ENCODE data around the gene CHMP5. TPM values are rescaled to one million over a fixed set of nuclear protein-coding genes. Genes with fewer than 3 reads are reported as not detected.
A peak's percentile ranks its signal among the peaks of the same experiment; 100 is the strongest.

Gene CHMP5
- total RNA-seq, 2 experiments from 2014 or later, result 31.2 to 50.1 TPM

GRCh38 chr9:33249087-33249658 lies 15.7 kb upstream of the CHMP5 start:
- Histone ChIP-seq H3K79me2 (ENCODE audit: insufficient read depth, low read depth, low read length) (no peaks in the 10 kb centered on the region), H3K4me3 (ENCODE audit: low read depth, low read length, poor library complexity, severe bottlenecking) (peak overlapping the region; percentile 20), H3K36me3 (ENCODE audit: insufficient read depth, low read length) (peaks cover 21% of the 10 kb centered on the region), H3K27ac (ENCODE audit: low read depth, low read length, poor library complexity, severe bottlenecking) (peak overlapping the region; percentile 75), H4K20me1 (ENCODE audit: insufficient read depth, low read length) (no peaks in the 10 kb centered on the region), H3K4me2 (ENCODE audit: low read length) (peak overlapping the region; percentile 60), H3K4me1 (ENCODE audit: insufficient read depth, low read length, poor library complexity, severe bottlenecking) (peaks cover 24% of the 10 kb centered on the region), H3K9me3 (ENCODE audit: low read length) (no peaks in the 10 kb centered on the region), H3K9me2 (ENCODE audit: insufficient read depth, low read length) (no peaks in the 10 kb centered on the region), H2AFZ (ENCODE audit: low read length) (peak overlapping the region; percentile 41; the same call in 1 of the 2 replicates)
- DNase-seq (ENCODE audit: low spot score), result peak; percentile 74
- no peak for TF ChIP-seq EZH2phosphoT487 (IDR thresholded peaks at IDR 0.05; ENCODE audit: borderline replicate concordance, low read depth, low read length)
- peak; percentile 43; the same call in 1 of the 2 replicates for TF ChIP-seq CTCF (conservative IDR thresholded peaks at IDR 0.05; ENCODE audit: low read length)
- intact Hi-C loops (cut with micrococcal nuclease; ENCODE audit: unreplicated experiment), result no loop called here
- ChIA-PET CTCF (ENCODE audit: unreplicated experiment) (interaction anchor here (0.6 to 0.8 kb wide), 2 partner anchors 14 to 18 kb away, joined by 3 to 4 read pairs; no protein-coding TSS in a partner anchor), POLR2A (interaction anchor here (0.6 to 1.5 kb wide), 7 partner anchors 8 to 580 kb away, joined by 3 to 6 read pairs (median 4); partner anchors contain the start of genes SMU1 and SPINK4)
- BruUV-seq (replicated peaks), result no TSS peak

DNA sequence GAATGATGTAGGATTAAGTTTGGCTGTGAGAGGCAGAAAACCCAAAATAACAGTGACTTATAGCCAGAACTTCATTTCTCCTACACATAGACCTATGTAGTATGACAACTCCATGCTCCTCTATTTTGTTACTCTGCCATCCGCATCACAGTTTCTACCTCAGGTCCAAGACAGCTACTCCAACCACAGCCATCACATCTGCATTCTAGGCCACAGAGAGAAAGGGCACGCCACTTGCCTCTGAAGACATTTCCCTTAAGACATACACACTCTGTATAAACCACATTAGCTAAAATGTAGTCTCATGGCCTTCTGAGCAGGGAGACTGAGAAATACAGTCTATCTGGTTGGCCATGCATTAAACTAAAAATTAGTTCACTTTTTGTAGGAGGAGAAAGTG lies 14.9 kb upstream of the CHMP5 start:
- BruUV-seq (replicated peaks), result no TSS peak
- Histone ChIP-seq H3K4me2 (ENCODE audit: low read length) (peak overlapping the region; percentile 60), H3K79me2 (ENCODE audit: insufficient read depth, low read depth, low read length) (no peaks in the 10 kb centered on the region), H3K9me2 (ENCODE audit: insufficient read depth, low read length) (no peaks in the 10 kb centered on the region), H4K20me1 (ENCODE audit: insufficient read depth, low read length) (no peaks in the 10 kb centered on the region), H3K9me3 (ENCODE audit: low read length) (no peaks in the 10 kb centered on the region), H3K36me3 (ENCODE audit: insufficient read depth, low read length) (peaks cover 29% of the 10 kb centered on the region), H2AFZ (ENCODE audit: low read length) (peak overlapping the region; percentile 41; the same call in 1 of the 2 replicates), H3K4me1 (ENCODE audit: insufficient read depth, low read length, poor library complexity, severe bottlenecking) (peaks cover 24% of the 10 kb centered on the region), H3K4me3 (ENCODE audit: low read depth, low read length, poor library complexity, severe bottlenecking) (peak overlapping the region; percentile 20), H3K27ac (ENCODE audit: low read depth, low read length, poor library complexity, severe bottlenecking) (peak overlapping the region; percentile 75)
- DNase-seq (ENCODE audit: low spot score), result no peak
- no peak for TF ChIP-seq CTCF (conservative IDR thresholded peaks at IDR 0.05; ENCODE audit: low read length)
- no peak for TF ChIP-seq EZH2phosphoT487 (IDR thresholded peaks at IDR 0.05; ENCODE audit: borderline replicate concordance, low read depth, low read length)
- POLR2A ChIA-PET, result no interaction called here
- CTCF ChIA-PET (ENCODE audit: unreplicated experiment), result no interaction called here
- intact Hi-C loops (cut with micrococcal nuclease; ENCODE audit: unreplicated experiment), result no loop called here

GRCh38 chr9:33250458-33250995 lies 14.3 kb upstream of the CHMP5 start:
- H3K4me2 ChIP-seq (ENCODE audit: low read length), result peak overlapping the region; percentile 60; the same call in 1 of the 2 replicates
- DNase-seq (ENCODE audit: low spot score), result no peak
- no peak overlapping the region for H2AFZ ChIP-seq (ENCODE audit: low read length)
- POLR2A ChIA-PET, result no interaction called here
- no peak overlapping the region for H3K4me3 ChIP-seq (ENCODE audit: low read depth, low read length, poor library complexity, severe bottlenecking)
- no peaks in the 10 kb centered on the region for H3K79me2 ChIP-seq (ENCODE audit: insufficient read depth, low read depth, low read length)
- no peaks in the 10 kb centered on the region for H3K9me2 ChIP-seq (ENCODE audit: insufficient read depth, low read length)
- peaks cover 24% of the 10 kb centered on the region for H3K4me1 ChIP-seq (ENCODE audit: insufficient read depth, low read length, poor library complexity, severe bottlenecking)
- TF ChIP-seq EZH2phosphoT487 (IDR thresholded peaks at IDR 0.05; ENCODE audit: borderline replicate concordance, low read depth, low read length), result no peak
- TF ChIP-seq CTCF (conservative IDR thresholded peaks at IDR 0.05; ENCODE audit: low read length), result no peak
- no peaks in the 10 kb centered on the region for H3K9me3 ChIP-seq (ENCODE audit: low read length)
- H3K36me3 ChIP-seq (ENCODE audit: insufficient read depth, low read length), result peaks cover 34% of the 10 kb centered on the region
- BruUV-seq (replicated peaks), result no TSS peak
- peak overlapping the region; percentile 0 for H3K27ac ChIP-seq (ENCODE audit: low read depth, low read length, poor library complexity, severe bottlenecking)
- CTCF ChIA-PET (ENCODE audit: unreplicated experiment), result interaction anchor here (0.5 kb wide), 1 partner anchor 13 kb away, joined by 3 read pairs; no protein-coding TSS in a partner anchor
- H4K20me1 ChIP-seq (ENCODE audit: insufficient read depth, low read length), result no peaks in the 10 kb centered on the region
- intact Hi-C loops (cut with micrococcal nuclease; ENCODE audit: unreplicated experiment), result no loop called here
